Activated naive CD4-positive, alpha-beta T cell treated with anti-CD3 and anti-CD28 coated beads, Interleukin-2, amount 50 U/mL, for 16 hours (primary cell): ENCODE measurements around the gene FBRS.
"Not testable (repeated sequence)": the region's sequence is repeated elsewhere in the genome, so short reads cannot be mapped to it uniquely, and the experiment has no call there.

ENCODE experiments used
- DNase-seq: peaks from one replicate; pipeline ENCODE4 v3.0.0-alpha.2; 2020

Gene FBRS

GRCh38 chr16:30657866-30658730, at the start of gene FBRS:
FBRS (plus strand) TSS chr16:30658431; CDS start chr16:30659519, 1,088 bp downstream.
- DNase-seq = peak; percentile 100

- DNase-seq = peak; percentile 48
Measured at GRCh38 chr16:30609002-30609925, 49.0 kb upstream of the FBRS start.

DNA sequence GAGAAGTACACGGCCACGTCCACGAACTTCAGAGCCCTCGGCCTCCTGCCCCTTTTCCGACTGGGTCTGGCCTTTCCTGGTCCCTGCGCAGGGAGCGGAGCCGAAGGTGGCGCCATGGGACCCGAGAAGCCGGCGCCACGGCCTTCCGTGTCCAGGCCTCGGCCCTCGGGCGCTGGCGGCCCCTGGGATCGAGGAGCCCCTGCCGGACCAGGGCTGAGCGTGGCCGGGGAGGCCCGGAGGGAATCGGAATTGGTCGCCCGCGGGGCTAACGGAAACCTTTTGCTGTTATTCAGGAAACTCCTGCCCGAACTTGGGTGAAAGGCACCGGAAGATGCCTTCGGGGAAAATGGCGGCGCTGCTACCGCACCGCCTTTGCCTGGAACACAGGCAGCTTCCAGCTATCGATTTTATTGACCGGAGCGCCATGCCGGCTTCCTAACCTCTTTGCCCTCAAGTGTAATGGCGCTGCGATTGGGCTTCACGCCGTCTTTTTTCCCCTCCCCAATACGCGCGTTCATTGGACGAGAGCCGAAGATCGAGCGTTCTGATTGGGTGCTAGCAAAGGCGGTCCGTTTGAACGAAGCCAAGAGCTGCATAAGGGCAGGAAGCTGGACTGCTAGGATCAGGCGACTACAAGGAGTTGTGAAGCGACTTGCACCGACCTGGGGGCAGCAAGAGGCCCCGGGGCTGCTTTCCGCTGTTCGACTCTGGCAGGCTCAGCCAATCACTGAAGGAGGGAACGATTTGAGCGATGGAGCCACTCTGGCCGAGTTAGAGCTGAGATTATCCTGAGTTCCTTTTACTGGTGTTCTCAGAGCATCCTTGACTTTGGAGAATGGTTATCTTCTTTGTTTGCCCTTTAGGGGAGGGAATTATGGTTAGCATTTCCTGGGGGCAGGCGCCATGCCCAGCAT, 48.0 kb upstream of the FBRS start, which contains the start of gene ZNF689:
ZNF689 (minus strand) TSS at position 464 of the 914 bp plus-strand sequence; CDS start at position 116, 348 bp downstream.
- DNase-seq = peak; percentile 91

DNA sequence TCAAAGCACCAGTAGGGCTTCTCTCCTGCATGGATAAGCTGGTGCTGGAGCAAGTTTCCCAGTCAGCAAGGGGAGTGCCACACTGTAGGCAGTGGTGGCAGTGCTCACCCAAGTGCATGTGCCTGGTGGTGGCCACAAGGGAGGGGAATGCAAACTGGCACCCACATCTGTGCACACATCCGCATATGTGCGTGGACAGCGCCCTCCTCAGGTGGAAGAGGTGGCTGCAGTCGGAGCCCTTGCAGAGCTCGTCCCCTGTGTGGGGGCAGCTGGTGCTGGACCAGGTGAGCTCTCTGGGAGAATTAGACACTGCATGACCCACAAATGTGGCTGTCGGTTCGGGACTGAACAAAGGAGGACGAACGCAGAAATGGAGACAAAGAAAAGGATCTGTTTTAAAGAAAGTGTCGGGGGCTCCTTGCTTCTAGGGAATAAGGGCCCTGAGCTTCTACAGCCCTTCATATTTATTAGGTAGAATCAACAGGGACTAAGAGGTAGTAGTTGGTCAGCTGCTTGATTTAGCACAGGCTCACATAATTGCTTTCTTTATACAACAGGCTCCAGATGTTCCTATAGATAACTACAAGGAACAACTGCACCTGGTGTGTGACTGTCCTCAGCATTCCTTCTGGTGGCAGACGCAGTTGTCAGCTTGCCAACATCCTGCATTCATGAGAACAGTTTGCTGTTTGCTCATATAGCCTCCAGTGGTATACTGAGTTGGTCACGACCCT, 42.7 kb upstream of the FBRS start:
- peak; percentile 69 for DNase-seq

GRCh38 chr16:30619202-30619601, 39.0 kb upstream of the FBRS start:
- DNase-seq = no peak

- DNase-seq = no peak
Measured at GRCh38 chr16:30619638-30620037, 38.6 kb upstream of the FBRS start.

DNA sequence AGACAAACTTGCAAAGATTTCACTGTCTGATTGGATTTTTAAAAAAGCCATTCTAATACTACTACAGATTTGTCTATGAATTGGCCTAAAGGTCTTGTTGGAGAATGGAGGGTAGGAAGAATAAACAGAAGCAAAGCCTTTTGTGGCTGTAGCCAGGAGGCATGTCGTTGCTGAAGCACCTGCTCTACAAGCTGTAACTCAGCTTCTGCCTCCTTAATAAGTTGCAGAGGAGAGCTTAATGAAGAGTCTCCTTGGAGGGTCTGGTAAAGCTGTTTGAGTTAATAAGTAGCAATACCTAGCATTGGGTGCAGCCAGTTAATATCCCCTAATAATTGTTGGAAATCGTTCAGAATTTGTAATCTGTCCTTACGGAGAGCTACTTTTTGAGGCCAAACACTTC, 38.1 kb upstream of the FBRS start:
- DNase-seq = no peak

DNA sequence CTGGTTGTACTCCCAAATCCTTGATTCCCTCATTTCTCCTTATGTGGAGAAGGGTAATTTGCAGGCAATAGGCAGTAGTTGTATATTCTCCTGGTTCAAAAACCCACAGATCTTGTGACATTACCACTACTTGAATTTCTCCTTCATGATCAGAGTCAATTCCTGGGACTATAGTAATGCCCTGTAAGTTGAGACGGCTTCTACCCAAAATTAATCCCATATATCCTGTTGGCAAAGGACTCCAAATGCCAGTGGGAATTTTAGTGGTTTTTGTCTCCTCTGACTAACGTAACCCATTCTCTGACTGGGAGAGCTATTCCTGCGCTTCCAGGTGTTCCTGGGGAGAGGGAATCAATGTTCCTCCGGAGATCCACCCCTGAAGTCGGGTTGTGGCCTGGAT, 36.5 kb upstream of the FBRS start:
- no peak for DNase-seq

- DNase-seq = no peak
Measured at GRCh38 chr16:30622455-30623032, 35.7 kb upstream of the FBRS start.

DNA sequence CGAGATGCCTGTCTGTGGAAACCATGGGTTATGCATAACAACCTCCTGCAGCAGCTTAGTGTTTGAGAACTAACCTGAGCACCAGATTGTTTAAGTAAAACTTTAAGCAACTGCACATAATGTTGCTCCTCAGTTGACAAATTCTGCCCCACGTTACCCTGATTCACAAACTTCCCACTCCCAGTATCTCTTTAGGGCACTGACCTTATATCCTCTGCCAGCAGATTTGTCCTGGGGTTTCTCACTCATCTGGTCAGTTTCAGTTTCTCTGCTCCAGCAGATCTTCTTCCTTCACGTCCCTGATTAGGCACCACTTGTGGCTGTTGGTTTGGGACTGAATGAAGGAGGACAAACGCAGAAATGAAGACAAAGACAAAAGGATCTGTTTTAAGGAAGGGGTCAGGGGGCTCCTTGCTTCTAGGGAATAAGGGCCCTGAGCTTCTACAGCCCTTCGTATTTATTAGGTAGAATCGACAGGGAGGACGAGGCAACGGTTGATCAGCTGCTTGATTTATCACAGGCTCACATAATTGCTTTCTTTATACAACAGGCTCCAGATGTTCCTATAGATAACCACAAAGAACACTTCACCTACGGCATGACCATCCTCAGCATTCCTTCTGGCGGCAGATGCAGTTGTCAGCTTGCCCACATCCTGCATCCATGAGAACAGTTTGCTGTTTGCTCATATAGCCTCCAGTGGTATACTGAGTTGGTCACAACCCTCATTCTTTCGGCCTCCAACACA, 34.5 kb upstream of the FBRS start:
- no peak for DNase-seq

DNA sequence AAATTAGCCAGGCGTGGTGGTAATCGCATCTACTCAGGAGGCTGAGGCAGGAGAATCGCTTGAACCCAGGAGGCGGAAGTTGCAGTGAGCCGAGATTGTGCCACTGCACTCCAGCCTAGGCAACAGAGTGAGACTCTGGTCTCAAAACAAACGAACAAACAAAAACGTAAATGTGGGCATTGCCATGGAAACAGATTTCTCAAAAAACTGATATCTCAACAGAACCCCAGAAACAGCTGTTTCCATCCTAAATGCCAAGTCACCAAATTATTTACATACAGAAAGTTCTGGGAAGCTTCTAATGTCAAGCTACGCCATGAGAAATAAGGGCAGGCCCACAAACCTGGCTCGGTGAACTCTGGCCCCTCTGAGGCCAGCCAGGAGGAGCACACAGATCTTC, 32.0 kb upstream of the FBRS start:
- DNase-seq = no peak

- DNase-seq = peak; percentile 89
Measured at GRCh38 chr16:30628628-30629540, 29.3 kb upstream of the FBRS start.

GRCh38 chr16:30632454-30632853, 25.8 kb upstream of the FBRS start:
- not testable (repeated sequence) for DNase-seq

DNA sequence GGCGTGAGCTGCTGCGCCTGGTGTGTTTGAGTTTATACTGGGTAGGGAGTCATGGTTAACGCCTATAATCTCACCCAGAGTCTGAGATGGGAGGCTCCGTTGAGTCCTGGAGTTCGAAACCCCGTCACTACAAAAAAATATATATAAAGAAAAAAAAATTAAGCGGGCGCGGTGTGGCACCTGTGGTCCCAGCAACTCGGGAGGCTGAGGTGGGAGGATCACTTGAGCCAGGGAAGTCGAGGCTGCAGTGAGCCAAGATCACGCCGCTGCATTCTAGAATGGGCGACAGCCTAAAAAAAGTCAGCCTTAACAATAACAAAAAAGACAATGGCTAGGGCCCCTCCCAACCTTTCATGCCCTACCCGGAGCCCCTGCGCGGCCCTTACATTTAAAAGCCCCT, 24.7 kb upstream of the FBRS start:
- no peak for DNase-seq

GRCh38 chr16:30636599-30636998, 21.6 kb upstream of the FBRS start:
- no peak for DNase-seq

DNA sequence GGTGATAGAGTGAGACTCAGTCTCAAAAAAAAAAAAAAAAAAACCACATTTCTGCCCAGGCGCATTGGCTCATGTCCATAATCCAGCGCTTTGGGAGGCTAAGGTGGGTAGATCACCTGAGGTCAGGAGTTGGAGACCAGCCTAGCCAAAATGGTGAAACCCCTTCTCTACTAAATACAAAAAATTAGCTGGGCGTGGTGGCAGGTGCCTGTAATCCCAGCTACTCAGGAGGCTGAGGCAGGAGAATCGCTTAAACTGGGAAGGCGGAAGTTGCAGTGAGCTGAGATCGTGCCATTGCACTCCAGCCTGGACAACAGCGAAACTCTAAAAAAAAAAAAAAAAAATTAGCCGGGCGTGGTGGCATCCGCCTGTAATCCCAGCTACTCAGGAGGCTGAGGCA, 21.1 kb upstream of the FBRS start:
- not testable (repeated sequence) for DNase-seq

DNA sequence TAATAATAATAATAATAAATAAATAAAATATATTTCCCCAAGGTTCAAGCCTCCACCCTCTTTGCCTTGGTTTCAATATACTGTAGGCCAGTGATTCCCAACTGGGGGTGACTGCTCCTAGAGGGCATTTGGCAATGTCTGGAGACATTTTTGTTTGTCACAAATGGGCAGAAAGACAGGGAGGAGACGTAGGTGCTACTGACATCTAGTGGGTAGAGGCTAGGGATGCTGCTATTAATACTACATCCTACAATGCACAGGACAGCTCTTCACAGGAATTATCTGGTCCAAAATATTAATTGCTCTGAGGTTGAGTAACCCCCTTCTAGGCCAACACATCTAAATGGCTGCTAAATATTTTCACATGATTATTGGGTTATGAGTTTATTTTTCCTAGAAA, 20.3 kb upstream of the FBRS start:
- DNase-seq = no peak

GRCh38 chr16:30641378-30641982, 16.8 kb upstream of the FBRS start:
- DNase-seq = no peak

DNA sequence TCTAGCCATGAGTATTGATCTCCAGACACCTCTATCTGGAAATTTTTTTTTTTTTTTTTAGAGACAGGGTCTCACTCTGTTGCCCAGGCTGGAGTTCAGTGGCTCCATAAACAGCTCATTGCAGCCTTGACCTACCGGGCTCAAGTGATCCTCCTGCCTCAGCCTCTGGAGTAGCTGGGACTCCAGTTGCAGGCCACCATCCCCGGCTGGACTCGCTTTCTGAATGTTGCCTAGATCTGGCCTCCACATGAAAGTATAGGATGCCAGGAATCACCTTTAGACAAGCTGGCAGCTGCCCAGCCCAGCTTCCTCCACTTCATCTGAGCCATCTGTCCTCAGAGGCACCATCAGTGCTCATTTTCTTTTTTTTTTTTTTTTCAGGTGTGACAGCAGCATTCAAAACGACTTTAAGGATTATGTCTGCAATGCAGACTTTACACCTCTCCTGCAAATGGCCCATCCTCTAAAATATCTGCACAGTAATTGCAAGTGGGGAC, 13.8 kb upstream of the FBRS start:
- DNase-seq = no peak
